ENCODE data around the gene SH3PXD2A.
"Not testable (repeated sequence)": the region's sequence is repeated elsewhere in the genome, so short reads cannot be mapped to it uniquely, and the experiment has no call there.

GRCh38 chr10:103813312-103813711 is 42.1 kb downstream of the SH3PXD2A start:
- not testable (repeated sequence) for TF ChIP-seq CTCF, POLR2A (IDR thresholded peaks at IDR 0.05)
